HFFc6 (cell line): ENCODE results near the gene ETV3. TPM values are rescaled to one million over a fixed set of nuclear protein-coding genes. Genes with fewer than 3 reads are reported as not detected.

ENCODE experiments used
- DNase-seq: peaks from one replicate; pipeline ENCODE4 v3.0.0-alpha.2; 2018
- H3K27ac Mint-ChIP-seq: 2 replicates; pipeline ENCODE4 v1.8.0; 2020; ENCODE audit warnings: mild to moderate bottlenecking, mixed read lengths
- H3K27me3 Mint-ChIP-seq: 2 replicates; pipeline ENCODE4 v1.8.0; 2021; ENCODE audit warnings: mild to moderate bottlenecking, moderate library complexity, mixed read lengths; ENCODE audit not compliant: insufficient read depth
- H3K36me3 Mint-ChIP-seq: 2 replicates; pipeline ENCODE4 v1.8.0; 2021; ENCODE audit warnings: low read depth, mixed read lengths
- H3K4me1 Mint-ChIP-seq: 2 replicates; pipeline ENCODE4 v1.8.0; 2020; ENCODE audit warnings: low read depth, mixed read lengths
- H3K4me3 Mint-ChIP-seq: 2 replicates; pipeline ENCODE4 v1.8.0; 2020; ENCODE audit warnings: mild to moderate bottlenecking, moderate library complexity, mixed read lengths
- H3K9me3 Mint-ChIP-seq: 2 replicates; pipeline ENCODE4 v1.8.0; 2020; ENCODE audit warnings: mild to moderate bottlenecking, mixed read lengths
- total RNA-seq, 6 experiments: library from RNA; stranded (reverse); fragmentation: NEBNext Ultra II Directional; extraction: Animal tissue kit (Norgen Biotek cat#: 25700); gene quantifications; 2 replicates in 1 of 6; 3 replicates in 5 of 6; pipeline ENCODE4 v1.2.3, GENCODE V29; 2021
- TF ChIP-seq, protein P1 (sequence below): fragments of 200-600 bp; sonication (generic); IDR thresholded peaks from 2 replicates; pipeline ENCODE4 v1.5.0; 2021; ENCODE audit warnings: antibody characterized with exemption, mild to moderate bottlenecking

The ETV3 gene
- total RNA-seq, 6 experiments from 2014 or later: 20.0 to 22.9 (median 21.0) TPM

GRCh38 chr1:157163273-157164127 lies 25.3 kb upstream of the ETV3 start:
- Mint-ChIP-seq H3K4me3 (no peak overlapping the region), H3K27ac (no peak overlapping the region)
- TF ChIP-seq, protein P1, sequence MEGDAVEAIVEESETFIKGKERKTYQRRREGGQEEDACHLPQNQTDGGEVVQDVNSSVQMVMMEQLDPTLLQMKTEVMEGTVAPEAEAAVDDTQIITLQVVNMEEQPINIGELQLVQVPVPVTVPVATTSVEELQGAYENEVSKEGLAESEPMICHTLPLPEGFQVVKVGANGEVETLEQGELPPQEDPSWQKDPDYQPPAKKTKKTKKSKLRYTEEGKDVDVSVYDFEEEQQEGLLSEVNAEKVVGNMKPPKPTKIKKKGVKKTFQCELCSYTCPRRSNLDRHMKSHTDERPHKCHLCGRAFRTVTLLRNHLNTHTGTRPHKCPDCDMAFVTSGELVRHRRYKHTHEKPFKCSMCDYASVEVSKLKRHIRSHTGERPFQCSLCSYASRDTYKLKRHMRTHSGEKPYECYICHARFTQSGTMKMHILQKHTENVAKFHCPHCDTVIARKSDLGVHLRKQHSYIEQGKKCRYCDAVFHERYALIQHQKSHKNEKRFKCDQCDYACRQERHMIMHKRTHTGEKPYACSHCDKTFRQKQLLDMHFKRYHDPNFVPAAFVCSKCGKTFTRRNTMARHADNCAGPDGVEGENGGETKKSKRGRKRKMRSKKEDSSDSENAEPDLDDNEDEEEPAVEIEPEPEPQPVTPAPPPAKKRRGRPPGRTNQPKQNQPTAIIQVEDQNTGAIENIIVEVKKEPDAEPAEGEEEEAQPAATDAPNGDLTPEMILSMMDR: peak; percentile 94

GRCh38 chr1:157162345-157162744 lies 24.1 kb upstream of the ETV3 start:
- peaks cover 17% of the 10 kb centered on the region for H3K27me3 Mint-ChIP-seq
- TF ChIP-seq, protein P1: no peak
- peak; percentile 7 for DNase-seq
- H3K4me3 Mint-ChIP-seq: no peak overlapping the region
- H3K9me3 Mint-ChIP-seq: no peaks in the 10 kb centered on the region
- H3K4me1 Mint-ChIP-seq: peaks cover 17% of the 10 kb centered on the region
- H3K36me3 Mint-ChIP-seq: no peaks in the 10 kb centered on the region
- no peak overlapping the region for H3K27ac Mint-ChIP-seq

More at GRCh38 chr1:157163273-157164127, 25.3 kb upstream of the ETV3 start:
- H3K4me1 Mint-ChIP-seq: peaks cover 7% of the 10 kb centered on the region
- H3K9me3 Mint-ChIP-seq: no peaks in the 10 kb centered on the region
- peaks cover 24% of the 10 kb centered on the region for H3K27me3 Mint-ChIP-seq
- H3K36me3 Mint-ChIP-seq: no peaks in the 10 kb centered on the region
- peak; percentile 47 for DNase-seq

DNA sequence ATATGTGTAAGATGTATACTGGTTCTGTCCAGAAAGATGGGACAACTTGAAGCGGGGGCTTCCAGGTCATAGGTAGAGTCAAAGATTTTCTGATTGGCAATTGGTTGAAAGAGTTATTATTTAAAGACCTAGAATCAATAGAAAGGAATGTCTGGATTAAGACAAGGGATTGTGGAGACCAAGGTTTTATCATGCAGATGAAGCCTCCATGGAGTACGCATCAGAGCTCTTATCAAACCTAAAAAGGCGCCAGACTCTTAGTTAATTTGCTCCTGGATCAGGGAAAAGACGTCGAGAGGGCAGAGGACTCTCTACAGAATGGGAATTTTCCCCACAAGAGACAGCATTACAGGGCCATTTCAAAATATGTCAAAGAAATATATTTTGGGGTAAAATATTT lies 23.7 kb upstream of the ETV3 start:
- Mint-ChIP-seq H3K36me3 (no peaks in the 10 kb centered on the region), H3K4me1 (peaks cover 22% of the 10 kb centered on the region), H3K4me3 (no peak overlapping the region), H3K9me3 (no peaks in the 10 kb centered on the region), H3K27ac (no peak overlapping the region), H3K27me3 (peaks cover 14% of the 10 kb centered on the region)
- DNase-seq: no peak
- TF ChIP-seq, protein P1: no peak

- TF ChIP-seq, protein P1: no peak
- H3K36me3 Mint-ChIP-seq: no peaks in the 10 kb centered on the region
- peaks cover 2% of the 10 kb centered on the region for H3K27me3 Mint-ChIP-seq
- H3K4me1 Mint-ChIP-seq: peaks cover 38% of the 10 kb centered on the region
- no peak for DNase-seq
- H3K9me3 Mint-ChIP-seq: no peaks in the 10 kb centered on the region
- no peak overlapping the region for H3K27ac Mint-ChIP-seq
- no peak overlapping the region for H3K4me3 Mint-ChIP-seq
These were observed 20.8 kb upstream of the ETV3 start for GRCh38 chr1:157158967-157159366.

DNA sequence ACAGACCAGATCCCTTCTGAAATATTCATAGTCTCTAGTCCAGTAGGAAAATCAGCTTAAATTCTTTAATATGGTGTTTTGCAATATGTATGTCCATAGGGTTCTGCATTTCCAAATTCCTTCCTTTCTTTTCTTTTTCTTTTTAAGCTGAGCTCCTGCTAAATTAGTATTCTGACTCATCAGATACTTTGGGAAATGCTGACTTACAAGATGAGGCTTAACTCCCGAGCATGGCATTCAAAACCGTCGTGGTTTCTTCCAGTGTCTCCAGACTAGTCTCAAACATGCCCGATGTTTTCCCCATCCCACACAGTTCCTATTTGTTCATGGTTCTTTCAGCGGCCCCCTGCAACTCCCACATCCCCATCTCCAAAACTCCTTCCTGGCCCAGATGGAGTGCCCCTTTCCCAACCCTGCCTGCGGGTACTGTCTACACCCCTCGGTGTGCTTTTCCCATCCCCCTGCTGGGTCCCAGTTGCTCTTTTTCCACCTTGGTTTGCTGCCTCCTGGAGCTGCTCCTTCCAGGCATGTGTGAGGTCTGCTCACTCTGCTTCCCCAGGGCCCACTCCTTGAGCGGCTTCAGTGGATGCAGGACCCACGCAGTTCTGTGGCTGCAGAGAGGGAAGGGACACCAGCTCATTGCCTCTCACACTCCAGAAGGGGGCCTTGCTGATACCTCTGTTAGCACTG lies 19.5 kb upstream of the ETV3 start:
- Mint-ChIP-seq H3K4me1 (peaks cover 36% of the 10 kb centered on the region), H3K36me3 (no peaks in the 10 kb centered on the region), H3K9me3 (no peaks in the 10 kb centered on the region), H3K27ac (peak overlapping the region; percentile 59), H3K27me3 (peaks cover 5% of the 10 kb centered on the region), H3K4me3 (no peak overlapping the region)
- DNase-seq: no peak
- TF ChIP-seq, protein P1: no peak
